RPMI7951 (cell line): Measurements from ENCODE around the gene SLC30A7. TPM values are rescaled to one million over a fixed set of nuclear protein-coding genes. Genes with fewer than 3 reads are reported as not detected.
"Not testable (repeated sequence)": the region's sequence is repeated elsewhere in the genome, so short reads cannot be mapped to it uniquely, and the experiment has no call there.

Experiments used
- DNase-seq: peaks from one replicate; pipeline ENCODE4 v3.0.0-alpha.2; 2012; ENCODE audit warnings: low read depth
- total RNA-seq: library from RNA; depleted of rRNA; stranded (reverse); fragments of >200 nt; shearing (Covaris generic); gene quantifications from 2 replicates; pipeline ENCODE4 v1.2.3, GENCODE V29; 2014

The SLC30A7 gene
- total RNA-seq, 1 experiment from 2014 or later = 44.9 TPM

DNA sequence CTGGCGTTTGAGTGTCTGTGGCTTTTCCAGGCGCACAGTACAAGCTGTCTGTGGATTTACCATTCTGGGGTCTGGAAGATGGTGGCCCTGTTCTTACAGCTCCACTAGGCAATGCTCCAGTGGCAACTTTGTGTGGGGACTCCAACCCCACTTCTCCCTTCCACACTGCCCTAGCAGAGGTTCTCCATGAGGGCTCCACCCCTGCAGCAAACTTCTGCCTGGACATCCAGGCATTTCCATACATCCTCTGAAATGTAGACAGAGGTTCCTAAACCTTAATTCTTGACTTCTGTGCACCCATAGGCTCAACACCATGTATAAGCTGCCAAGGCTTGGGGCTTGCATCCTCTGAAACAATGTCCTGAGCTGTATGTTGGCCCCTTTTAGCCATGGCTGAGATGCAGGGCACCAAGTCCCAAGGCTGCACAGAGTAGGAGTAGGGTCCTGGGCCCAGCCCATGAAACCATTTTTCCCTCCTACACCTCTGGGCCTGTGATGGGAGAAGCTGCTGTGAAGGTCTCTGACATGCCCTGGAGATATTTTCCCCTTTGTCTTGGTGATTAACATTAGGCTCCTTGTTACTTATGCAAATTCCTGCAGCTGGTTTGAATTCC is 5.9 kb upstream of the SLC30A7 start:
- not testable (repeated sequence) for DNase-seq

DNA sequence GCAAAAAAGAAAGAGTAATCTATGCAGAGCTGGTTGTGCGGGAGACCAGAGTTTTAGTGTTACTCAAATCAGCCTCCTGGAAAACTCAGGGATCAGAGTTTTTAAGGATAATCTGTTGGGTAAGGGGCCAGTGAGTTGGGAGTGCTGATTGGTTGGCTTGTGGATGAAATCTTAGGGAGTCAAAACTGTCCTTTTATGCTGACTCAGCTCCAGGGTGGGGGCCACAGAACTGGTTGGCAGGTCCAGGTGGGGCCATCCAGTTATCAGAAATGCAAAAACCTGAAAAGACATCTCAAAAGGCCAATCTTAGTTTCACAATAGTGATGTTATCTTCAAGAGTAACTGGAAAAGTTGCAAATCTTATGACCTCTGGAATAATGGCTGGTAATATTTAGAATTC is 4.5 kb upstream of the SLC30A7 start:
- DNase-seq = no peak

DNA sequence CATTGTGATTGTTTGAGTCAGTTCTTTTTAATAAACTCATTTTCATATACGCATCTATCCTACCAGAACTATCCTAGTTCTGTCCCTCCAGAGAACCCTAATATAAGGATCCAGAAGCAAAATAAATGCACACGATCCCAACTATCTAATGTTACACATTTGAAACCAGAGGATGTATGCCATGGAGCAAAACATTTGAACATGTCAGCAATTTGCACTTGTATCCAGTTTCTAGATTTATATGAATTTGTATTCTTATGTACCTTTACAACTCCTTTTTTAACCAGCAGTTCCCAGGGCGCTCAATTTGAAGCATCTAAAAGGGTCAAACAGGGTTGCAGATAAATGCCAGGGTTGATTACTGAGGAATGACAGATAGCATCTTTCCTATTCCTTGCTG is 3.3 kb upstream of the SLC30A7 start:
- DNase-seq = no peak

DNA sequence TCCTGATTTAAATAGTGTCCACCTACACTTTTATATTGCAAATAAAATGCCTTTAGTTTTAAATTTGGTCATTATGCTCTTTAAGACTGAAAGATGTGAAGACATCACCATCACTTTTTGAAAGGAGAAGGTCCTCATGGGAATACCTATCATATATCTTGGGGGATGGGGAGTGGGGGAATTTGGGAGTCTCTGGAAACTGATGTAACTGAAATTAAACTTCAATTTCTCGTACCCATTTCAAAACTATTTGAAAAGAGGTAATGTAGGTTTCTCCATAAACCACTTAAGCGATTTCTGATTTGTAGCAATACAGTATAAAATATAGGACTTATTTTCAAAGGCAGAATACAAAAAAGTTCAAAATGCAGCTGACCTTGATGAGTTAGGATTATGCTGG is 2.2 kb upstream of the SLC30A7 start:
- no peak for DNase-seq

DNA sequence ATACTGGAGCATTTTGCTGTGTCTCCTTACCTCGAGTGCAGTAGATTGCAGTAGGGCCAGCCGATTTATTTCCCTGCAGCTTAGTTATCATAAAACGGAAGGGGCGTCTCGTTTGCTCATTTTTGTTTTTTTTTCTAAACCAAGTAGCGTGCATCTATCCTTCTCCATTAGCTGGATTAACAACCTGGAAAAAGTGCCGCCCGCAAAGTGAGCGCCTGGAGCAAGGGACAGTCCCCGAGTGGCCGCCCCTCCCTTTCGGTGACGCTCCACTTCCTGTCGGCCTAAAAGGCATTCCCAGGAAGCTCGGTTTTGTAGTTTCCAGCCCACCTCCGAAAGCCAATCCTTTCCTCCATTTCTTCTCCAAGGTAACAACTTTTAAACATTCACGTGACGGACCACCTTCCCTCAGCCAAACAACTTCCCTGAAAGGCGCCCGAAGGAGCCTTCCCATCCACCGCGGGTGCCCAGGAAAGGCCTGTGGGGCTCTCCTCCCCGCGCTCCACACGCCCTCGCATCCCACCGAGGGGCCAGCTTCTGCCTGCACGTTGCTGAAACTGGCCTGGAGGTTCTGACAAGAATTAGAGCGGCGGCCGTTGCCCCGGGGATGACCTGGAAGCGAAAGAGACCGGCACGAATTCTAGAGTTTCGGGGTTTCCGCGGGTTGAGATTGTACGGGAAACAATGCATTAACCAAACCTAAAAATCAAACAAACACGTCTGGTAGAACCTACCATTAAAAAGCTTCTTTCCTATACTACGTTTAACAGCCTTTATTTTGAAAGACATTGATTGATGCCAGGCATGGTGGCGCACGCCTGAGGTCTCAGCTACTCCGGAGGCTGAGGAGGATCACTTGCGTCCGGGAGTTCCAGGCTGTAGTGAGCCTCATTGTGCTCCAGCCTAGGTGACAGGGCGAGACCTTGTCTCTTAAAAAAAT is 1.0 kb upstream of the SLC30A7 start, which contains the start of gene EXTL2:
Gene EXTL2 (minus strand): TSS at position 240 of the 937 bp plus-strand sequence. CDS start 6,085 bp downstream, outside the sequence.
- DNase-seq = peak; percentile 96

DNA sequence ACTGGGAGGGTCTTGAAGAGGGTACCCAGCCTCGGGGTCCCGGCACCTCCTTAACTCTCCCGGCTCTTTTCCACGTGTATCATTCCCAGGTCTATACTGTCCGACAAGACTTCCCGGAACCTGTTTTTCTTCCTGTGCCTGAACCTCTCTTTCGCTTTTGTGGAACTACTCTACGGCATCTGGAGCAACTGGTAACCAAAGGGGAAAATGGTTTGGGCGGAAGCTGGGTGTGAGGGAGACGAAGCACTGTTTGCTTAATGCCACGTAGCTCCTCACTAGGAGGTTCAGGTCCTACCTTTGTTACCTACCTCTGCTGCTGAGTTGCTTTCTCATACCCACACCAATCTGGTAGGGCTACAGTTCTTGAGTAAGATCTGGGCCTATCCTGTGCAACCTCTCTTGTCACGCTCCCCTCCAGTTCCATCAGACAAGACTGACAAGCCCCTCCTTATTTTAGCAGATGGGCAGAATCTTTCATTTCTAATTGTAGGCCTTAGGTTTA is 642 bp downstream of the SLC30A7 start:
- peak; percentile 64 for DNase-seq

DNA sequence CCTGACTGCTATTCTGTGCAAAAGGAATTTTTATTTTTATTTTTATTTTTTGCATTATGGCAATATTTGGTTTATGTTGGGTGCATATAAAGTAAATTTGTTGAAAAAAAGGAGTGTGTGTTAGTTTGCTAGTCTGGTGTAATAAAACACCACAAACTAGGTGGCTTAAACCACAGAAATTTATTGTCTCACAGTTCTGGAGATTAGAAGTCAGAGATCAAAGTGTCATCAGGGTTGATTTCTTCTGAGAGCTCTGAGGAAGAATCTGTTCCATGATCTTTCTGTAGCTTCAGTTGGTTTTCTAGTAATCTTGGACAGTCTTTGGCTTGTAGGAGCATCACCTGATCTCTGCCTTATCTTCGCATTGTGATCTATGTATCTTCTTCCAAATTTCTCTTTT is 6.5 kb downstream of the SLC30A7 start:
- DNase-seq = no peak

DNA sequence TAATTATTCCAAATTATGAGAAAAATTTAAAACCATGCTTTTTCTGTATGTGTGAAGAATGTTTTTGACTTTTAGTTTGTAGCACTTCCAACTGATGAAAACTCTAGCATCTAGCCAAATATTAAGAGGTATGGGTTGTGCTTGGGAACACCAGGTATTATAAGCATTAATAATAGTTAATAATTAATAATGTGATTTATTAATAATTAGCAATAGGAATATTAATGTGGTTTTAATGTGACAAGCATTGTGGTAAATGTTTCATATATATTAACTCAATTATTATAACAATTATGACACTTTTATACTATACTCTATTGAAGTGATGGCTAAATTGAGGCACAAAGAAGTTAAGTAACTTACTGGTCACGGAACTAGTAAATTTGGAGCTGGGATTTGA is 7.9 kb downstream of the SLC30A7 start:
- DNase-seq = no peak

DNA sequence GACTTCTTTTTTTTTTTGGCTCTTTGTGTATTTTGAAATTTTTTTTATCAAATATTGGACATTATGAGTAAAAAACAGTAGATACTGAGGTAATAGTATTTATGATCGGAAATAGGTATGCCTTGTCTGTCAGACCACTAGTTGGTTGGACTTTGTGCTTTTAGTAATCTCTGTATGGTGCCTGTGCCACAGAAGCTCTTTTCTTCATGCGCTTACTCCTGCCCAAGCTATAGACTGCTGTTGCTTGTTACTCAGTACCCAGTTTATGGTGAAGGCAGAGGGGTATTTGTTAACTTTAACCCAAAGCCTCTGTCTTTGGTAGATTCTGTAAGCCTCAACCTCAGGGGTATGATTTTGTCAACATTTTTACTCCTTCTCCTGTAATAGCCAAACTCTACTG is 8.6 kb downstream of the SLC30A7 start:
- no peak for DNase-seq

DNA sequence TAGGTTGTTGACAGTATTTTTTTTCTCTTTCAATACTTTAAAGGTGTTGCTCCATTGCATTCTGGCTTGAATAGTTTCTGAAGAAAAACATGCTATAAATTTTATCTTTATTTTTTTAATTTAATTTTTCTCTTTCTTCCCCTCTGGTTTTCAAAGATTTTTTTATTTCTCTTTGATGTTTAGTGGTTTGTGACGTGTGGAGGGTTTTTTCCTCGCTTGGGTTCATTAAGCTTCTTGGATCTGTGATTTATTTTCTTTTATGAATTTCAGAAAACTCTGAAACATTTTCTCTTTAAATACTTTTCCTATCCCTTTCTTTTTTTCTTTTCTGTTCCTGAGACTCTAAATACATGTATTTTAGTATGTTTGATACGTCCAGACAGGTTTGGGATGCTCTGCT is 9.3 kb downstream of the SLC30A7 start:
- no peak for DNase-seq

DNA sequence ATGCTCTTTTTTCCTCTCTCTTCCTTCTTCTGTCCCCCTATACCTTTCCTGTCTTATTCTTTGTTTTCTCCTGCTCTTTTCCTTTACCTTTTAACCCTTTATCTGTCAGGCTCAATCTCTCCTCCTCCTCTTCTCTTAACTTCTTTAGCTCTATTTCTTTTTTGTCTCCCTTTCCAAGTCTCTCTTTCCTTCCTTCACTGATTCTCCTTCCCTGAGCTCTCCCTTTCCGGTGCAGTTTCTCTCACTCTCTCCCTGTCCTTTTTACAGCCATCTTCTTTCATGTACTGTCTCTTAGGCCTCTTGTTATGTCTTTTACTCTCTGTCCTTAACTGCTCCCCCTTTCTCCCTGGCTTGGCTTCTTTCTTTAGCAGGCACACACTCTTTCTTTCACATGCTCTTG is 12.0 kb downstream of the SLC30A7 start:
- DNase-seq = no peak

DNA sequence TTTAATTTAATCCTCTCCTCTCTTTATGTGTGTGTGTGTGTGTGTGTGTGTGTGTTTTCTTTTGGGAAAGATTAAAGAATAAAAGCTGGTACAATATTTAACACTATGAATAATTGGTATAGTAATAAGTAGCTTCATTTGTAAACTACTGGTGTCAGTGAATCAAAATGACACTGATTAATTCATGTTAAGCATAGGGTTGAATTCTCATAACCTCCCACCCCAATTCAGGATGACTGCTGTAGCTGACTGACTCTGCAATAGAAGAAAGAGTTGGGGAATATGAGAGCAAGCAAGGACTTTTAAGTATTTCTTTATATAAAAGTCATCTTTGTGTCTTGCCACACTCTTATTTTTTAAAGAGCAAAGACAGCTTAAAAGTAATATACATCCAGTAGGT is 13.1 kb downstream of the SLC30A7 start:
- no peak for DNase-seq

DNA sequence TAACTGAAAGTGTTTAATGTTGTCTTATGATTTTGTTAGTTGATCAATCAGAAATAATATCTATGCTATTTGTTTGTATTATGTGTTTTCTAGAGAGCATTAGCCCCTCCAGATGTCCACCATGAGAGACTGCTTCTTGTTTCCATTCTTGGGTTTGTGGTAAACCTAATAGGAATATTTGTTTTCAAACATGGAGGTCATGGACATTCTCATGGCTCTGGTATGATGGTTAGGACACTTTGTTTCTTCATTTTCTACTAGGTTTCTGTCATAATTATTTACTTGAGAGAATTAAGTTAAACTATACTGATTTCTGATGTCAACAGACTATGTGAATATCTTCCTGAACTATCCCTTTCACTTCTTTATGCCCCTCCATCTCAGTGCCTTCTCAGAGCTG is 16.1 kb downstream of the SLC30A7 start:
- DNase-seq = no peak

DNA sequence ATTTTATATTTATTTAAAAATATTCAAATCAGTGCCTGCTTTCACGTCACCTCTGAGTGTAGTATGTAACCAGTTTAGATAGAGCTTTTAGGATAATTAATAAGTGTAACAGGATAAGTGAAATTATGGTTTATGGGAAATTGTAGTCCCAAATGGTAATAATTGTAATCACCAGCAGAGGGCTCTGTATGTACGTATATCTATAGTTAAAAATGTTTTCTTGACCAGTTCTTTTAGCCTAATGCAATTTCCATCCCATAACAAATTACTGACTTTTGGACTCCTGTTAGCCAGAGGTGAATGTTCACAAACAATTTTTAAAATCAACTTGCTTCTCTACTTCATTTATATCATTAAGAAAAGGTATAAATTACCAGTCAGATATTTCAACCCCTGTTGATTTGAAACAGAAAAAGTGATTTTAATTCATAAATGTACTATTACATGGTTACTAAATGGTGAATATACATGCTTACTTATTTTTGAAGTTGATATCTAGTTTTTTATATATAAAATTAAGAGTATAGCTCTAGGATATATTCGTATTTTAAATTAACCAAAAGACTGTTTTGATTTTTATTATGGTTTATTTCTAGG is 25.3 kb downstream of the SLC30A7 start:
- peak; percentile 55 for DNase-seq

DNA sequence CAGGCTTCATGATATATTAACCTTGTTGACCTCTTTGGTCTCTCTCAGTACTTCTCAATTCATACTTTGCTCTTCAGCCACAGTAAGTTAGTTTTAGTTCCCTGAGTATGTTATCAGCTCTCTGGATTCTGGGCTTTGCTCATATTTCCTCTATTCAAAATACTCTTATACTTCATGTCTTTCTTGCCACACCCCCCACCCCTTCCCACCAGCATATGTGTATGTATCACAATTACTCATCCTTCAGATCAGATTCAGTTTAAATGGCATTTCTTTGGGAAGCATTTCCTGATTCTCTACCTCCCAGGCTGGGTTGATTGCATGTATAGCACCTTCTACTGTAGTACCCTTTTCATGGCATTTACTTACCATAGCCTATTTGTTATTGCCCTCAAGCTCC is 28.3 kb downstream of the SLC30A7 start:
- no peak for DNase-seq

DNA sequence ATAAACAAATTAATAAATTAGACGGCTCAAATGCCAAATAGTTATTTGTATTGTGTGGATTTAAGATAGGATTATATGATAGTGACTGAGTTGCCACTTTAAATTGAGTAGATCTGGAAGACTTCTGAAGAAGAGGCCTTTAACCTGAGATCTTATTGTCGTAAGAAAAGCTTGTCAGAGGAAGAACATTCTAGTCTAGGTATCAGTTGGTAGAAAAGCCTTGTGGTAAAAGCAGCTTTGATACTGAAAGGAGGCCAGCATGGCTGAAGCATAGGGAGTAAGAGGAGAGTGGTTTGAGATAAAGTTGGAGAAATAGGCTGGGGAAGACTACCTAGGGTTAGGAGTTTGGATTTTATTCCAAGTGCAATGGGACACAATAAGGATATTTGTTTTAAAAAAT is 29.1 kb downstream of the SLC30A7 start:
- DNase-seq = no peak

DNA sequence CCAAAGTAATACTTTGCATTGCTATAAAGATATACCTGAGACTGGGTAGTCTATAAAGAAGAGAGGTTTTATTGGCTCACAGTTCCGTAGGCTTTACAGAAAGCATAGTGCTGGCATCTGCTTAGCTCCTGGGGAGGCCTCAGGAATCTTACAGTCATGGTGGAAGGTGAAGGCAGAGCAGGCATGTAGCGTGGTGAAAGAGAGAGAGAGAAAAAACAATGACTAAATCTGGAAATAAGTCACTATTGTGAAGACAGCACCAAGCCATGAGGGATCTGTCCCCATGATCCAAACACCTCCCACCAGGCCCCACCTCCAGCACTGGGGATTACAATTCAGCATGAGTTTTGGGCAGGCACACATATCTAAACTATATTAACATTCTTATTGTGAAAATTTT is 30.4 kb downstream of the SLC30A7 start:
- DNase-seq = no peak

DNA sequence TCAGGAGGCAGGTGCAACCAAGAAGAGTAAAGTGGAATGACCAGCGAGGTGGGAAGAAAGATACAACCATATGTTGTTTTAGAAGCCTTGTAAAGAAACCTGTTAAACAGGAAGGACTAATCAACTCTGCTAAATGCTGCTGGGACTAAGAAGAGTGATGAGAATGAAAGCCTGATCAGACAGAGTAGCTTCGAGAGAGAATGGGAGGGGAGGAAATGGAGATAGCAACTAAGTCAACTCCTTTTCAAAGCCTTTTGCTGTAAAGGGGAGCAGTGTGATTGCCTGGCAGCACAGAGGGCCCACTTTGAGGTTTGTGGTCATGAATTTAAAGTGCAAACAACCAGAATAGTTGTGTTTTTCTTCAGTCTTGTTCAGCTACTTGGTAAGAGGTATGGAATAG is 31.4 kb downstream of the SLC30A7 start:
- no peak for DNase-seq

DNA sequence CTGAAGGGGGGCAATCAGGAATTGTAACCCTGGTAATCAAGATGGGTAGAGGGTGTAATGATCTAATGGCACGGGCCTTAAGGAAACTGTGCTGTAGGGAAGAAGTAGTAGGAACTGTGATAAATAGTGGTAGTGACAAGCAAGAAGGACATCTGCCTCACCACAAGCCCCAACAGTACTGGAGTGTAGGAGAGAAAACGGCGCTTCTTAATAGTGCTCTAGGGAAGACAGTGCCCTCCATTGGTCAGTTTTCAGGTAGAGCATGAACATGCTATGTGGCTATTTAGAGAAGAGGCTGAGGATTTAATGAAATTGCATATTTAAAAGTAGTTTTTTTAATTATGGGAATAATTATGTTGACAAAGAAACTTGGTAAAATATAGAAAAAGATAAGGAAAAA is 32.2 kb downstream of the SLC30A7 start:
- DNase-seq = no peak

DNA sequence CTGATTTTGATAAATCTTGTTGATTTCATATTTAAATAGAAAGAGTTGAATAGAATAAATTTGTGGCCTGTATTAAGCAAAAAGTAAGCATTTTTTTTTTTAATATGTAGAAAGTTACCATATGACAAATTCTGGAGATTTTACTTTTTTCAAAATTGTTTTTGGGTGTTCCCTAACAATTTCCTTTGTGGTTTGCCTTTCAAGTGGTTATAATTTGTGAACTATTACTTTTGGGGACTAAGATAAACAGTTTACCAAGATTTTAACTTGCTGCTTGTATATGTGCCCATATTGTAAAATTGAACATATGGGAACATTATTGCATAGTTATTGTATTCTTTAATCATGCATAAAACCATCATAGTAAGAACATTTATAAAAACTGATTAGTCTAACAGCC is 34.6 kb downstream of the SLC30A7 start:
- no peak for DNase-seq

DNA sequence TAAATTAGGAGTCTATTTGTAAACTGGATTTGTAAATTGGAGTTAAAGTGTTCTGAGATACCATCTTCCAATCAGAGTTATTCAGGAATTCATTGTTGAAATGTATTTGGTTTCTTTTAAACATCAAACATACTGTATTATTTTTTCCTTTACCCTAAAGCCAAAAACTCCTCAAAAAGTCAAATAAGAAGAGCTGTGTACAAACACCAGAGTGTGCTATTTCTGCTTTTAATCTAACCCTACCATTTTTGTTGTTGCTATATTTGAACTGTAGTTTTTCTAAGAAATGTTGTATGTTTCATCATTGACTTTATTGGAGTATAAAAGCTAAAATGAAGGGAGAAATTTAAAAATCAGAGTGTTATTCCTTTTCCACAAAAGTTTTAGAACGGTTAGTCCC is 35.8 kb downstream of the SLC30A7 start:
- no peak for DNase-seq

DNA sequence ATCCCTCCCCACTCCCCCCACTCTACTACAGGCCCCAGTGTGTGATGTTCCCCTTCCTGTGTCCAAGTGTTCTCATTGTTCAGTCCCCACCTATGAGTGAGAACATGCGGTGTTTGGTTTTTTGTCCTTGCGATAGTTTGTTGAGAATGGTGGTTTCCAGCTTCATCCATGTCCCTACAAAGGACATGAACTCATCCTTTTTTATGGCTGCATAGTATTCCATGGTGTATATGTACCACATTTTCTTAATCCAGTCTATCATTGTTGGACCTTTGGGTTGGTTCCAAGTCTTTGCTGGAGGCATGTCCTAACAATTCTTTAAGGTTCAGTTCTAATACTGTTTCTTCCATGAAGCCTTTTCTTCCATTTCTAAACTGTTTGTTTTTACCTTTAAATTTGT is 37.7 kb downstream of the SLC30A7 start:
- DNase-seq = not testable (repeated sequence)
